HG03439 (cell line): Measurements from ENCODE around the gene AGFG1.
A peak's percentile ranks its signal among the peaks of the same experiment; 100 is the strongest.

Experiments used
- ATAC-seq: cut with Tn5 transposase; IDR thresholded peaks from one replicate; pipeline ENCODE4 v1.9.1; 2021; ENCODE audit warnings: mild to moderate bottlenecking, moderate library complexity; ENCODE audit not compliant: unreplicated experiment

AGFG1 gene

GRCh38 chr2:227471924-227472264, at the start of gene AGFG1:
Gene AGFG1 (plus strand): TSS chr2:227472156. CDS start chr2:227472422, 266 bp downstream.
- ATAC-seq: peak; percentile 92

DNA sequence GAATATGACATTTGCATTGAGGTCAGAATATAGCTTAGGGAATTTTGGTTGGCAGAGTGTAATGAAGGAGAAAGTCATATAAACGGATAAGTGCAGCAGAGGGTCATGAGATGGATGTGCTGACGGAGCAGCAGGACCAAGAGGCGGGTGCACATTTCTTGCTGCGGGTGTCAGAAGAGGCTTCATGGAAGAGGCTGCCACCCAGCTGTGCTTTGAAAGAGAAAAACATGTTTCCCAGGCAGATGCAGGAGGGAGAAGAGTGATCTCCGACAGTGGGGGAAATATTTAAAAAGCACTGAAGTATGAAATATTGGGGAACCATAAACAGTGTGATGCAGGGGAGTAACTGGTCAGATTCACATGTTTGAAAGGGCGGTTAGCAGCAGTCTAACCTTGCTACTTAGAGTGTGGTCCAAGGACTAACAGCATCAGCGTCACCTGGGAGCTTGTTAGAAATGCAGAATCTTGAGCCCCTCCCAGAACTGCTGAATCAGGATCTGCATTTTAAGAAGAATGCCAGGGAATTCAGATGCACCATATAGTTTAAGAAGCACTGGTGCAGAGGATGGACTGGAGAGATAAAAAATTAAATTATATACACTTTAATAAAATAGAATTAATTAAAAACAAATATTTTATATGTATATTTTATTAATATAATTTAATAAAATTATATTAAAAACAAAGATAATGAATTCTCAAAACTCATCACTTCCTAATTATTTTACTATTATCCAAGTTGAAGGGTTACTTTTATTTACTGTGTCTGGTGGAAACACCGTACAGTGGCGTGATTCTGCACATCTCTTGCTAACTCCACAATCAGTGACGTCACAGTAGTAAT, 48.1 kb upstream of the AGFG1 start:
- ATAC-seq: no peak

- no peak for ATAC-seq
Observed at GRCh38 chr2:227428731-227429285, 43.1 kb upstream of the AGFG1 start.

DNA sequence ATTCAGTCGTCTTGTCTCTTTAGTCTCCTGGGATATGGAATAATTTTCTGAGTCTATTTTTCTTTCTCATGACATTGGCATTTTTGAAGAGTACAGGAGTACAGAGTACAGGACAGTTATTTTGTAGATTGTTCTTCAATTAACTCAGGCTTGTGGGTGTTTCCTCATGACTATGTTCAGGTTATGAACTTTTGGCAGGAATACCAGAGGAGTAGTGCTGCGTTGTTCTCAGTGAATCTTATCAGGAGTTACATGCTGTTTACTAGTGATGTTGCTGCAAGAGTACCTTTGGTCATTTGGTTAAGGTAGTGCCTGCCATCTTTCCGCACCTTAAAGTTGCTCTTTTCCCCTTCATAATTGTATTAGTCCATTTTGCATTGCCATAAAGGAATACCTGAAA, 41.3 kb upstream of the AGFG1 start:
- no peak for ATAC-seq

- no peak for ATAC-seq
Observed at GRCh38 chr2:227433171-227433570, 38.8 kb upstream of the AGFG1 start.

DNA sequence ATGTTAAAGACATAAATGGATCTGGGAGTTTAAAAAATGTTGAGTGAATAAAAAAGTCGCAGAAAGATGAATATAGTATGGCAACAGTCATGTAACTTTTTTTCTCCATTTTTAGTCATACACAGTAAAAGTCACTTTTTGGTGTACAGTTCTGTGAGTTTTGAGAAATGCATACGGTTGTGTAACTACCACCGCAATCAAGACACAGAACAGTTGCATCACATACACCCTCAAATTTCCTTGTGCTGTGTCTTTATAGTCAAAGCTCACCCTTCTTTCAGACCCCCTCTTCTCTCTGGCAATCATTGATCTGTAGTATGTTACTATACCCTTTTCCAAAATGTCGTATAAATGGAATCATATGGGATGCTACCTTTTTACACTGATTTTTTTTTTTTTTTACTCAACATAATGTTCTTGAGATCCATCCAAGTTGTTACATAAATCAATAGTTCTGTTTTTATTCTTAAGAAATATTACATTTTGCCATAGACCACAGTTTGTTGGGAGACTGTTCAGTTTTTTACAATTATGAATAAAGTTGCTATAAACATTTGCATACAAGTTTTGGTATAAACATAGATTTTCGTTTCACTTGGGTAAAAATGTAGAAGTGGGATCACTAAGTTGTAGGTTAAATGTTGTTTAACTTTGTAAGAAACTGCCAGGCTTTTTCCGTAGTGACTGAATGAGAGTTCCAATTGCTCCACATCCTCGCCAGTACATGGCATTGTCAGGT, 35.4 kb upstream of the AGFG1 start:
- ATAC-seq: no peak

DNA sequence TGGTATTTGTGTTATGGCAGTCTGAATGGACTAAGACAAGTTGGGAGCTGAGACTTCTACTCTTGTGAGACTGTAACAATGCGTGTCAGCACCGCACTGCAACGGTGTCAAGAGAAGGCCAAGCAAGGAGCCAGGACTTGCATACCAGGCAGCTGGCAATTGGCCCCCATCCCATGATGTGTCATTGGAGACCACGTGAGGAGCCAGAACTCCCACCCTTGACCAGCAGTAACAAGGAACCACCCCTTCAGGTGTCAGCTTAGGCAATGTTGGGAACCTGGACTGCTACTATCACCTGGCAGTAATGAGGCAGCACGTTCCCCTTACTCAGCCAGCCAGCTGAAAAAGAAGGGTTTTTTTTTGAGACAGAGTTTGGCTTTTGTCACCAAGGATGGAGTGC, 32.7 kb upstream of the AGFG1 start:
- no peak for ATAC-seq

GRCh38 chr2:227442639-227443038, 29.3 kb upstream of the AGFG1 start:
- ATAC-seq: no peak

GRCh38 chr2:227443889-227444568, 27.9 kb upstream of the AGFG1 start:
- ATAC-seq: no peak

GRCh38 chr2:227447606-227448005, 24.4 kb upstream of the AGFG1 start:
- ATAC-seq: no peak

DNA sequence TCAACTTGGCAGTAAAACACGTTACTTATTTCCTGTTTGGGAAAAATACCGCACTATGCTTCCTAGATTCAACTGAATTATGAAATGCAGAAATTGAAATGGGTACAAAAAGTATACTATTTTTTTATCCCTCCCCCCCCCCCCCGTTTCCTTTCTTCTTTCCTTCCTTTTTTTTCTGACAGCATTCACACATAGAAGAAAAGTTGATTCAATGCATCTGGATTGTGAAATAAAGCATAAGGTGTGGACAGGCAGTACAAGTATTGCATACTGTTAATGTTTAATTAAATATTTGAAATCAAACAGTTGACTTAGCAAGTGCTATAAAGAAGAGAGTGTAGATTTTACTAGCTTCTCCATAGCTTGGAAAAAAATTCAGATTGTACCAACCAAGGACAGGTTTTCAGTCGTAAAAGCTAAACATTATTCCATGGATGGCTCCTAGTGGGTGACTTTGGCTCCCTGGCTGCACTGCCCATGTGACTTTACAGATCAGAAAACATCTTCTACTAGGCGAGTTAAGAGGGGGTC, 21.6 kb upstream of the AGFG1 start:
- no peak for ATAC-seq

GRCh38 chr2:227450926-227451654, 20.9 kb upstream of the AGFG1 start:
- ATAC-seq: no peak

DNA sequence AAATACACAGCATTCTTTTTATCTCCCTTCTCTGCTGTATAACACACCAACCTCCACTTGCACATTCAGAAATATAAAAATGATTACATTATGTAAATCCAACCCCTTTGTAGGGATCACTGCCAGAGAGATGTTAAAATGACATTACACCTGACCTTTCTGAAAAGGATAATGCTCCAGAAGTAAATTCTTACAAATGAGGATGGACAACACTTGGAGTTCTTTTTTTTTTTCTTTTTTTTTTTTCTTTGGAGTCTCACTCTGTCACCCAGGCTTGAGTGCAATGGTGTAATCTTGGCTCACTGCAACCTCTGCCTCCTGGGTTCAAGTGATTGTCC, 20.3 kb upstream of the AGFG1 start:
- ATAC-seq: no peak

DNA sequence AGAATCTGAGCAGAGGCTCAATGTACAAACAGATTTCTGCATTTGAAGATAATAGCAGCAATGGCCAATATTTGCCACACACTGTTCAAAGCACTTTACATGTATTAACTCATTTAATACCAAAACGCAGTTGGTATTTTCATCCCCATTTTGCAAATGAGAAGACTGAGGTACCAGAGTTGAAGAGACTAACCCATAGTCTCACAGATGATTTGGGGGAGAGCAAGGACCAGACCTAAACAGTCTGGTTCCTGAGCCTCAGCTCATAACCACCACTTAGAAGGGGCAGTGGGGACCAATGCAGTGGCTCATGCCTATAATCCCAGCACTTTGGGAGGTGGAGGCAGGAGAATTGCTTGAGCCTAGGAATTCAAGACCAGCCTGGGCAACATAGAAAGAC, 18.1 kb upstream of the AGFG1 start:
- ATAC-seq: no peak

DNA sequence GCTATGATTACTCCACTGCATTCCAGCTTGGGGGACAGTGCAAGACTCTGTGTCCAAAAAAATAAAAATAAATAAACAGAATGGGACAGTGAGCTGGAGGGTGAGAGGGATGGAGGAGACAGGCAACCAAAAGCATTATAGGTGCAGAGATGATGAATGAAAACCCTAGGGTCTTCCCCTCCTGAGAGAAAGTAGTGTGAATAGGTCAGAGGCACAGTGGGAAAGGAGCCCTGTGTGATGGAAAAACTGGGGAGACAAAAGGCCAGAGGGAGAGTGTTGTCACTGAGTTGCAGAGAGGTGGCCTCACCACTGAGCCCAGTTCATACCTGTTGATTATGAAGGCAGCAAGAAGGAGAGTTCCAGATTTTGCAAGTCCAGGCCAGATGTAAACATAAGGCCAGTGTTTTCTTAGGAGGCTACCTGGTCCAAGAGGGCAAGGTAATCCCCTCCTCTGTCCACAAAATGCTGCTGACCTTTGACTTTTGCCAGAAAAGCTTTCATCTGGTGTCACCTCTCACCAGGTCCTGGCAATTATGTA, 17.6 kb upstream of the AGFG1 start:
- ATAC-seq: no peak

- no peak for ATAC-seq
Observed at GRCh38 chr2:227455200-227455599, 16.8 kb upstream of the AGFG1 start.

DNA sequence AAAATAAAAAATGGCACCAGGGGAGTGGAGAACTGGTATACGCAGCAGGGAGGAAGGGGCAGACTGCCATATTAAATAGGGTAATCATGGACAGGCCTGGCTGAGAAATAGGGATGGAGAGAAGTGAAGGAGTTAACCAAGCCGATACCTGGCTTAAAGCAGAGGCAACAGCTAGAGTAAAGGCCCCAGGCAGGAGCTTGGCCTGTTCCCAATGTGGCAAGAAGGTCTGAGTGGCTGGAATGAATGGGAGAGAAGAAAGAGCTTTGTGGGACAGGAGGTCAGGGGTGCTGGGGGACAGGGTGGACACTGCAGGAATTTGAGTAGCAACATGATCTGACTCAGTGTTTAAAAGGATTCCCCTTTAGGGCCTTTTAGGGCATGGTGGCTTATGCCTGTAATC, 15.9 kb upstream of the AGFG1 start:
- ATAC-seq: no peak

- no peak for ATAC-seq
Observed at GRCh38 chr2:227456772-227457171, 15.2 kb upstream of the AGFG1 start.

- no peak for ATAC-seq
Observed at GRCh38 chr2:227460070-227460485, 11.9 kb upstream of the AGFG1 start.

GRCh38 chr2:227460833-227461232, 11.1 kb upstream of the AGFG1 start:
- ATAC-seq: no peak
